Central memory CD8-positive, alpha-beta T cell (primary cell): ENCODE data around the gene STPG1.

Experiments
- ATAC-seq: fragments of 150-1000 bp; cut with Tn5 transposase; replicated peaks from 2 replicates; pipeline ENCODE4 v1.10.0; 2022; ENCODE audit warnings: mild to moderate bottlenecking, moderate FRiP score, moderate number of reproducible peaks; ENCODE audit not compliant: poor library complexity, severe bottlenecking; ENCODE audit errors: extremely low read depth
- DNase-seq, 2 donors: peaks; one replicate each; pipeline ENCODE4 v3.0.0; 2021; ENCODE audit warnings: low spot score in 2 of 2
- H3K27ac Mint-ChIP-seq: one replicate; pipeline ENCODE4 v1.8.0; 2022; ENCODE audit warnings: low read depth, mild to moderate bottlenecking, moderate library complexity, mixed read lengths
- H3K27me3 Mint-ChIP-seq: one replicate; pipeline ENCODE4 v1.8.0; 2022; ENCODE audit warnings: mixed read lengths
- H3K36me3 Mint-ChIP-seq: one replicate; pipeline ENCODE4 v1.8.0; 2022; ENCODE audit warnings: mild to moderate bottlenecking, moderate library complexity, mixed read lengths; ENCODE audit not compliant: insufficient read depth
- H3K4me1 Mint-ChIP-seq: one replicate; pipeline ENCODE4 v1.8.0; 2022; ENCODE audit warnings: mixed read lengths
- H3K4me3 Mint-ChIP-seq: one replicate; pipeline ENCODE4 v1.8.0; 2022; ENCODE audit warnings: mild to moderate bottlenecking, moderate library complexity, mixed read lengths
- H3K9me3 Mint-ChIP-seq: one replicate; pipeline ENCODE4 v1.8.0; 2022; ENCODE audit warnings: mixed read lengths

Gene STPG1

DNA sequence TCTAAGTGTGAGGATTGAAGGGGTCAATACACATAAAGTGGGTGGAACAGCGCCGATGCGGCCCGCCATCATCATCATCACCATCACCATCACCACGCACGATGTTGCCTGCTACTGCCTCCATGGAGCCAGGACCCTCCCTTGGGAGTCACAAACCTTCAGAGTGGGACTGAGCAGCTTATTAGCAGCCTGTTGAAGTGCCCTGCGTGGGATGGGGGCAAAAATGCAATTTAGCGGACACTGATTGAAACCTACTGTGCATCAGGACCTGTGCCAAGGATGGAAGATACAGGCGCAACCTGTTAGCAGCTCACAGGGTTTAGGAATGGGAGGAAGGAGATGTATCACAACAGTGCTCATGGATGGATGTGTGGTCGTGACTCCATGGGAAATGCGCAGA is 26.7 kb downstream of the STPG1 start:
- no peaks in the 10 kb centered on the region for H3K9me3 Mint-ChIP-seq
- ATAC-seq (no peak), DNase-seq (no peak)
- H3K36me3 Mint-ChIP-seq, result peaks cover 4% of the 10 kb centered on the region
- no peak overlapping the region for H3K4me3 Mint-ChIP-seq
- peaks cover 14% of the 10 kb centered on the region for H3K4me1 Mint-ChIP-seq
- H3K27ac Mint-ChIP-seq, result no peak overlapping the region
- no peaks in the 10 kb centered on the region for H3K27me3 Mint-ChIP-seq

DNA sequence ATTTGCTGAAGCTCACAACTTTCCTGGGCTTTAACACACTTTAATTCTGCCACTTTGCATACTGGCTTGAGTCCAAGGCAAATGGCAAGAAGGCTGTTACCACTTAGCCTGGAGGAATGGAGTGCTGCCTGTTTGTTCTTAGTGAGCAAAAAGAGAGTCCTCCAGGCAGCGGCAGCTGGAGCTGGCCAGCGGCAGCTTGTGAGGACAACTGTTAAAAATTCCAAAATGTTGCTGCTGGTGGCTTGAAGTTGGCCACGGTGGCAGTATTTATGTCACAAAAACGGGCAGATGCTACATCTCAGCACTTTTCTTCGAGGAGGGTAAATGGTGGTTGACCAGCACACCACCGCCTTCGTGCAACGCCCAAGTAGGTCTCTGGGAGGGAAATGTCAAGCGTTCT is 27.3 kb downstream of the STPG1 start:
- Mint-ChIP-seq H3K4me3 (no peak overlapping the region), H3K36me3 (peaks cover 3% of the 10 kb centered on the region), H3K4me1 (peaks cover 7% of the 10 kb centered on the region), H3K9me3 (no peaks in the 10 kb centered on the region), H3K27me3 (no peaks in the 10 kb centered on the region), H3K27ac (no peak overlapping the region)
- ATAC-seq, result no peak
- DNase-seq, result no peak

DNA sequence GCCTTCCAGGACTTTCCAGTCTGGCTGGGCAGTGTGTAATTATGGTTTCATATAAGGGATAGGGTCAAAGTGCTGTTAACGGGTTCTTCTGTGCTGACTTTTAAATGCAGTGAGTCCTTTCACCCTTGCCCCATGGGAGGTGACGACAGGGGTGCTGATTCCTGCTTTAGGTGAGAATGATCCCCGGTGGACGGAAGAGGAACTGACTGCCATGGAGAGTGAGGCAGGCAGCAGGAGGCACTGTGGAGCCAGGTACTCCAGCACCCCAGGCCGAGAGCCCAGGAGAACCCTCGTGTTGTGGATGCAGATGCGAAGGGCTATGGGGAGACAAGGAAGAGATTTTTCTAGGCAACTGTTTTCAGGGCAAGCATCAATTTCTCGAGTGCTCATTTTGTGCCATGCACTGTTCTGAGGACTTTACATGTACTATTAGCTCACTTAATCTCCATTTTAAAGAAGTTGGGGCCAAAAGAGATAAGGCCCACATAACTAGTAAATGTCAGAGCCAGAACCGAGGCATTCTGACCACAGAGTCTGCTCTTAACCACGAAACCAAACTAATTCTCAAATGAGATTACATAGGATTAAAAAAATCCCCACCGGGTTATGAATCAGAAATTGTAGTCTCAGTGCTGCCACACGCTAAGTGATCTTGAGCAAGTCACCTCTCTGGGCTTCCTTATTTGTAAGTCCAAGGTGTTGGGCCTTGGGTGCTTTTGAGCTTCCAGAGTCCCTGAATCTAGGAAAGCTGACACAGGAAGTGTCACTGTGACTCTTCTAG is 28.2 kb downstream of the STPG1 start:
- Mint-ChIP-seq H3K27ac (no peak overlapping the region), H3K4me1 (peaks cover 4% of the 10 kb centered on the region), H3K4me3 (no peak overlapping the region), H3K9me3 (no peaks in the 10 kb centered on the region), H3K36me3 (peaks cover under 1% of the 10 kb centered on the region), H3K27me3 (no peaks in the 10 kb centered on the region)
- DNase-seq, result no peak
- no peak for ATAC-seq

DNA sequence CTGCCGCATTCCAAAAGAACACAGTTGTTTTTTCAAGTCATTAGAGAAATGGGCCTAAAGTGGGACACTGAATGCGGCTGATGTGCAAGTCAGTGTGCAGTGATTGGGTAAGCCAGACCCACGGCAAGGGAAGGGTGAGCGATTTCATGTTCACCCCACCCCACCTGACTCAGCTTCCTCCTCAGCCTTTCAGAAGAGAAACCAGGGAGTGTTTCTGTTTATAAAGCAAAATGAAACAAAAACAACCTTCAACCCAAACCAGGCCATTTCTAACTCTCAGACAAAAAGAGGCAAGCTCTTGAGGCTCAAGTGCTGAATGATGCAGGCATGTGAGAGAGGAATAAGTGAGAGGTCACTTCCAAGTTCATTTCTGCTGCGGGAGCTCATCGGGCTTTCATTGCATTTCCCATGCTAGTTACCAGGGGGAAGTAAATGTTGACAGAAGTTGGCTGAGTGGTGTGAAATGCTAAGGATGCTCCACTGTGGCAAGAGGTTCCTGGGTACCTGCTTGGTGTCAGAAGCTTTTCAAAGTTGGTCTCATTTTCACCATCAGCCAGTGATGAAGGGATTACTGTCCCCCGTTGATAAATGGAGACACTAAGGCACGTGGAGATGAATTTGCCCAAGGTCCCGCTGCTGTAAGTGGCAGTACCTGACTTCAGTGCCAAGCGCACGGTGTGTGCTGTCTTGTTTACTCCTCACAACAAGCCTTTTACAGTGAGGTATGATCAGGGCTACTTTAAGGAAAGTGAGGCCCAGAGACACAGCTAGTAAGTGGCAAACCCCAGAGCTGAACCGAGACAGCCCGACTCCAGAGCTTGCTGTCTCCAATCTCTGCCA is 29.1 kb downstream of the STPG1 start:
- DNase-seq, result no peak
- H3K27ac Mint-ChIP-seq, result no peak overlapping the region
- no peaks in the 10 kb centered on the region for H3K27me3 Mint-ChIP-seq
- H3K4me3 Mint-ChIP-seq, result no peak overlapping the region
- H3K9me3 Mint-ChIP-seq, result no peaks in the 10 kb centered on the region
- peaks cover 4% of the 10 kb centered on the region for H3K4me1 Mint-ChIP-seq
- H3K36me3 Mint-ChIP-seq, result peaks cover 2% of the 10 kb centered on the region
- ATAC-seq, result no peak

DNA sequence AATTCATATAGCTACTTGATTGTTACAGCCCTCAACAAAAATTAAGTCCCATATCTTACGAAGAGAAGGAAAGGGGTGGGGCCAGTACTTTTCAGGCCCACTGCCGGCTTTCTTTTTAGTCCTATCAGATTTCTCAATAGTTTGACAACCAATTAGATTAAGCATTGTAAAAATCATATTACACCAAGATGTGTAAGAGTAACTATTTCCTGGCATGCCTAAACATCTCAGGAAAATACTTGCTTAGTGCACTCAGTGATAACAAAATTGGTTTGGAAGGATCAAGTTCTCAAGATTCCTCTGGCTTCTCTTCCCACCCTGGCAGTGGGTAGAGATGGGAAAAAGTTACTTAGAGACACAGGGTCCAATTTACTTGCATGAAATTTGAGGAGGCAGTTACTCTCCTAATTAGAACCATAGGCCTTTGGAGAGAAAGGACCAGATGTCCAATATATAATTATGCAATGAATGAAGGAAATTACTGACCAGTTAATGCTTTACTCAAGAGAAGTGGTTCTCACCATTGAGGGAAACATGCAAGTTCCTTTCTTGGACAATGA is 30.1 kb downstream of the STPG1 start:
- H3K27ac Mint-ChIP-seq, result no peak overlapping the region
- DNase-seq, result no peak
- peaks cover 4% of the 10 kb centered on the region for H3K4me1 Mint-ChIP-seq
- H3K4me3 Mint-ChIP-seq, result no peak overlapping the region
- H3K9me3 Mint-ChIP-seq, result no peaks in the 10 kb centered on the region
- H3K36me3 Mint-ChIP-seq, result peaks cover 2% of the 10 kb centered on the region
- no peak for ATAC-seq
- no peaks in the 10 kb centered on the region for H3K27me3 Mint-ChIP-seq

DNA sequence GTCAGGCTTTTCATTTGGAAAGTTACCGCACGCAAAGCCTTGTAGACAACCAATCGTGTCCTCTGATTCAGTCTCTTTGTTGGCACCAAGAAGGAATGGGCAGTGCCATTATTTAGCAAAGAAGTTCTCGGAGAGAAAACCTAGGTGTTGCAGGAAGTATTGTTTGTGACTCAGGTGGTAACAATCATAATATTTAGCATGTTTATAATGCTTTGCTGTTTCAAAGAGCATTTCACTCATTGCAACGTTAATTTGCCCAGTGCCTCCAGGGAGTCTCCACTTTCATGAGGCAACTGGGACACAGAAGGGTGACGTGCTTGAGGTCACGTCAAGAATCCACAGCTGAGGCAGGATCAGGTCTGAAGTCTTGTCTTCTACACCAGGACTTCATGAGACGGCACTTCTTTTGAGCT is 31.4 kb downstream of the STPG1 start:
- no peak overlapping the region for H3K4me3 Mint-ChIP-seq
- H3K36me3 Mint-ChIP-seq, result peaks cover 2% of the 10 kb centered on the region
- no peak overlapping the region for H3K27ac Mint-ChIP-seq
- H3K27me3 Mint-ChIP-seq, result no peaks in the 10 kb centered on the region
- H3K4me1 Mint-ChIP-seq, result peaks cover 4% of the 10 kb centered on the region
- ATAC-seq (no peak), DNase-seq (no peak)
- no peaks in the 10 kb centered on the region for H3K9me3 Mint-ChIP-seq

DNA sequence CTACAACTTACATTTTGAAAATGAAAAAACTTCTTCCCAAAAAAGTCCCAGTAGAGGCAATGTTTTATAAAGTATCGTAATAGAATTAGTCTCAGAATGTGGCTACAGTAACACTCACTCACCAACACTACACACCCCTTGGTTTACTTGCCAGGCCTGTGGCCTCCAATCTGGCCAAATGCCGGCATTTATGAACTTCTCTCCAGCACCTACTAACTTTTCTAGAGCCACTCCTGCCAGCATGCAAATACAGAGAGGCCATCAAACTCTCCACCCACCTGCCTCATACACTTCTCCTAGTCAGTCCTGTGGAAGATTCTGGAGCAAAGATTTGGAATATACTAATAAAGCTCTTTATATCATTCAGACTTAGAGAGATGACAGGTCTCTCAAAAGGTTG is 32.3 kb downstream of the STPG1 start:
- Mint-ChIP-seq H3K27me3 (no peaks in the 10 kb centered on the region), H3K36me3 (peaks cover 2% of the 10 kb centered on the region), H3K4me1 (peaks cover 4% of the 10 kb centered on the region), H3K9me3 (no peaks in the 10 kb centered on the region), H3K27ac (no peak overlapping the region), H3K4me3 (no peak overlapping the region)
- DNase-seq, result no peak
- no peak for ATAC-seq

DNA sequence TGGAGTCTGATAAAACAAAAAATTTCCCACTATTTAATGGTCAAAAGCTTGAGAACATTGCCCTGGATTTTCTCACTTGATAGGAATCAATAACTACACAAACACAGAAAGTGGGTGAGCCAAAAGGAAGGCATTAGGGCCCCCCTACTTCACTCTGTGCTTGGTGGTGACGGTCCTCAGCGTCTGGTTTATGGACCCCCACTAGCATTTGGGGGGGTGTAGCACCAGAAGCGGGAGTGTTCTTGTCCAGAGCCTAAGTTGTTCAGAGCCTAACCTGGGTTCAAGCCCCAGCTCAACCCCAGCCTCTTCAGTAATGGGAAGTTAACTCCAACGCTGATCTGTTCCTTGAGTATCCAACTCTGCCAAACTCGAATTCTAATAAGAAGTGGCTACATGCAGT is 33.1 kb downstream of the STPG1 start:
- Mint-ChIP-seq H3K27ac (no peak overlapping the region), H3K27me3 (no peaks in the 10 kb centered on the region), H3K4me3 (no peak overlapping the region), H3K9me3 (no peaks in the 10 kb centered on the region), H3K4me1 (peaks cover 4% of the 10 kb centered on the region), H3K36me3 (peaks cover 2% of the 10 kb centered on the region)
- ATAC-seq (no peak), DNase-seq (no peak)

DNA sequence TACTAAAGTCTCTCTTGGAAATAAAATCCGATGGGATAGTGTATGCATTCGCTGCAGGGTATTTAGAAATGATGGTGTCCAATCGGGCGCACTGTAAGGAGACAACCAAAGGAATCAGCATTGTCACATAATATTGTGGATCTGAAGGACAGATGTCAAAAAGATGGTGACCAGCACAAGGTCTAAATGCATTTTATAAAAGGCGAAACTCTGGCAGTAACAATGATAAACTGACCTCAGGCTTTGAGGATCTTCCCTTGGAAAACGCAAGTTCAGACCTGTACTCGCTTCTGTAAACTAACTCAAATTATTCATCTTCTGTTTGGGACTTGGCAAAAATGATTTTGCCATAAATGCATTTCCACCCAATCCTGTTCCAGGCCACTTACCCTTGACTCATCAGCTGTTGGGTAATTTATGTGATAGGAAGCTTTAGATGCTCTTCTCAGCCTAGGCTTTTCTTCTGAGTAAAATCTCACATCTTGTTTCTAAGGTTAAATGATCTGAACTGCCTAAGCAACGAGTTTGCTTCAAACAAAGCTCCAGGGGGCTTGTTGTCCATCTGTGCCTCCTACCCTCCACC is 33.8 kb downstream of the STPG1 start:
- H3K27ac Mint-ChIP-seq, result no peak overlapping the region
- no peaks in the 10 kb centered on the region for H3K9me3 Mint-ChIP-seq
- H3K4me1 Mint-ChIP-seq, result peaks cover 4% of the 10 kb centered on the region
- no peaks in the 10 kb centered on the region for H3K27me3 Mint-ChIP-seq
- no peak for DNase-seq
- no peak overlapping the region for H3K4me3 Mint-ChIP-seq
- ATAC-seq, result no peak
- peaks cover 2% of the 10 kb centered on the region for H3K36me3 Mint-ChIP-seq

DNA sequence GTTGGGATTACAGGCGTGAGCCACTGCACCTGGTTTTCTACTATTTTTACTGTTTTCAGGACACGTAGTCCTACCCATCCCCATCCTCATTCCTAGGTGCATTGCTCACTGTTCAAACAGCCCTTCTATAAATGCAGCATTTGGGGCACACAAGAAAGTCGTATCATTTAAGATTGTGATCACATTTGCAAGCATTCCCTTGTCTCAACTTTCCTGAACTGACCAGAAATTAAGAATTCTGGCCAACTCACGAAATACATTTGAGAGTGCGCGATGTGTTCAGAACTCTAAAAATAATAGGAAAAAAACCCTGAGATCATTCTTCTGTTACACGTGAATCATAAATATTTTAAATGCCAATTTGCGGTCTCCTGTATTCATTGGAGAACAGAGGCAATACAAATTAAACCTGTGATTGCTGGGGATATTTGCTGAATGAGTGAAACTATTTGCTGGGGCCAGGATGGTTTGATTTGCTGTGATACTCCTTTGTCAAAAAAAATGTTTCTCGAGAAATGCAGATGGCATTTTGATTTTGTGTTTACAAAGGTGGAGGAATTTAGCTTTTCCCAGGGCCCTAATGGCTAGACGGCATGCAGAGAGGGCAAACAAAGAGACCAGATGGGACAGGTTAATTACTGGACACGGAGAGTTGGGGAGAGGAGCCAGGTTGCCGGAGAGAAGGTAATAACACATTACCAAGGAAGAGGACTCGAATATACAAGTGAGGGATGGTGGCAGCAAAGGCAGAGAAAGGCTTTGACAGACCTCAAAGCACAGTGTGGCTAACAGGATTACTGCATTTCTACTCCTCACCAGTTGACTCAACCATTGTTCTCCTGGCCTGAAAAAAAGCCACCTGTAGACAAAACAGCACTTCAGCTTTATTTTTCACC is 38.4 kb downstream of the STPG1 start:
- Mint-ChIP-seq H3K4me3 (no peak overlapping the region), H3K9me3 (no peaks in the 10 kb centered on the region), H3K27ac (no peak overlapping the region), H3K36me3 (peaks cover 4% of the 10 kb centered on the region), H3K27me3 (no peaks in the 10 kb centered on the region), H3K4me1 (no peaks in the 10 kb centered on the region)
- ATAC-seq (no peak), DNase-seq (no peak)

DNA sequence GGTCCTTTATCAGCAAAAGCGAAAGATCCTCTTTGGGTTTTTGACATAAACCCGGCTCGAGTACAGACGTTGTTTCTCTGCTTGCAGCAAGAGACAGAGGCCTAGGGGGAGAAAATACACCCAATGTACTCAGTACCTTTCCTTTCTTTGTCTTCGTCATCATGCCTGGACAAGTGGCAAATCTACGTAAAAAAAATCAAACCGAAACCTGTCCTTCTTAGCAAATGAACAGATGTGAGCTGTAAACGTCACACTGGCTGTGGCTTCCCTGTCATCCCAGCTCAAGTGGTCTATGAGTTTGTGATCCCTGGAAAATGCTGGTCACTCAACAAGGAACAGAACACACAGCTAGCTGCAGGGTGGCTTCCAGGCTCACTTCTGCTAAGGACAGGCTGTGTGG is 39.9 kb downstream of the STPG1 start:
- Mint-ChIP-seq H3K27ac (no peak overlapping the region), H3K36me3 (peaks cover 4% of the 10 kb centered on the region), H3K9me3 (no peaks in the 10 kb centered on the region), H3K27me3 (no peaks in the 10 kb centered on the region), H3K4me3 (no peak overlapping the region), H3K4me1 (no peaks in the 10 kb centered on the region)
- ATAC-seq (no peak), DNase-seq (no peak)

DNA sequence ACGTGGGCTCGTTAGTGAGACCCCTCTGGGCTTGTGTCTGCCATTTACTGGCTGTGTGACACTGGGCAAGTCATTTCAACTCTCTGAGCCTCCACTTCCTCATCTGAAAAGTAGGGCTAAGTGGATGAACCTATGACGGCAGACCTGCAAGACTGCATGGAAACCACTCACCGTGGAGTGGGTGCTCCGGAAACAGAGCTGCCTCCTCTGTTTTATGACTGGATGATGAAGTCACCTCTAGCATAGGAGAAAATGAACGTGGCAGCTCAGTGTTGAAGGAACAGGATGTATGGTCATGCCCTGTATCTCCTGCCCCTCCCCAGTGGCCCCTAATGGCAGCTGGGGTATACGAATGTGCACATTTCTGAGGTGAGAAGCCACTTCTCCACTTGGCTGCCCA is 40.5 kb downstream of the STPG1 start:
- Mint-ChIP-seq H3K4me1 (no peaks in the 10 kb centered on the region), H3K27me3 (no peaks in the 10 kb centered on the region), H3K36me3 (peaks cover 4% of the 10 kb centered on the region), H3K9me3 (no peaks in the 10 kb centered on the region), H3K4me3 (no peak overlapping the region), H3K27ac (no peak overlapping the region)
- DNase-seq, result no peak
- ATAC-seq, result no peak
